Stimulated activated naive CD8-positive, alpha-beta T cell treated with anti-CD3 and anti-CD28 coated beads, Interleukin-15, amount 100 ng/mL, for 72 hours (primary cell): ENCODE results near the gene CERKL.
A peak's percentile ranks its signal among the peaks of the same experiment; 100 is the strongest.
"Not testable (repeated sequence)": the region's sequence is repeated elsewhere in the genome, so short reads cannot be mapped to it uniquely, and the experiment has no call there.

Experiments used
- ATAC-seq: fragments of 150-1000 bp; cut with Tn5 transposase; 2 replicates; pipeline ENCODE4 v1.10.0; 2021; ENCODE audit warnings: mild to moderate bottlenecking, moderate library complexity
- DNase-seq, 2 donors: peaks; one replicate each; pipeline ENCODE4 v3.0.0; 2021 to 2022
- H3K27ac Mint-ChIP-seq, 2 donors: one replicate each; pipeline ENCODE4 v1.8.0; 2022; ENCODE audit warnings: mild to moderate bottlenecking in 2 of 2, mixed read lengths in 2 of 2, moderate library complexity in 2 of 2
- H3K27me3 Mint-ChIP-seq: one replicate; pipeline ENCODE4 v1.8.0; 2022; ENCODE audit warnings: mixed read lengths
- H3K4me1 Mint-ChIP-seq: one replicate; pipeline ENCODE4 v1.8.0; 2022; ENCODE audit warnings: mild to moderate bottlenecking, mixed read lengths
- H3K4me3 Mint-ChIP-seq, 2 donors: one replicate each; pipeline ENCODE4 v1.8.0; 2022; ENCODE audit warnings: mild to moderate bottlenecking in 2 of 2, mixed read lengths in 2 of 2, moderate library complexity in 1 of 2
- H3K9me3 Mint-ChIP-seq, 2 donors: one replicate each; pipeline ENCODE4 v1.8.0; 2022; ENCODE audit warnings: mixed read lengths in 2 of 2

The CERKL gene, protein sequence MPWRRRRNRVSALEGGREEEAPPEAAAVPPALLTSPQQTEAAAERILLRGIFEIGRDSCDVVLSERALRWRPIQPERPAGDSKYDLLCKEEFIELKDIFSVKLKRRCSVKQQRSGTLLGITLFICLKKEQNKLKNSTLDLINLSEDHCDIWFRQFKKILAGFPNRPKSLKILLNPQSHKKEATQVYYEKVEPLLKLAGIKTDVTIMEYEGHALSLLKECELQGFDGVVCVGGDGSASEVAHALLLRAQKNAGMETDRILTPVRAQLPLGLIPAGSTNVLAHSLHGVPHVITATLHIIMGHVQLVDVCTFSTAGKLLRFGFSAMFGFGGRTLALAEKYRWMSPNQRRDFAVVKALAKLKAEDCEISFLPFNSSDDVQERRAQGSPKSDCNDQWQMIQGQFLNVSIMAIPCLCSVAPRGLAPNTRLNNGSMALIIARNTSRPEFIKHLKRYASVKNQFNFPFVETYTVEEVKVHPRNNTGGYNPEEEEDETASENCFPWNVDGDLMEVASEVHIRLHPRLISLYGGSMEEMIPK

DNA sequence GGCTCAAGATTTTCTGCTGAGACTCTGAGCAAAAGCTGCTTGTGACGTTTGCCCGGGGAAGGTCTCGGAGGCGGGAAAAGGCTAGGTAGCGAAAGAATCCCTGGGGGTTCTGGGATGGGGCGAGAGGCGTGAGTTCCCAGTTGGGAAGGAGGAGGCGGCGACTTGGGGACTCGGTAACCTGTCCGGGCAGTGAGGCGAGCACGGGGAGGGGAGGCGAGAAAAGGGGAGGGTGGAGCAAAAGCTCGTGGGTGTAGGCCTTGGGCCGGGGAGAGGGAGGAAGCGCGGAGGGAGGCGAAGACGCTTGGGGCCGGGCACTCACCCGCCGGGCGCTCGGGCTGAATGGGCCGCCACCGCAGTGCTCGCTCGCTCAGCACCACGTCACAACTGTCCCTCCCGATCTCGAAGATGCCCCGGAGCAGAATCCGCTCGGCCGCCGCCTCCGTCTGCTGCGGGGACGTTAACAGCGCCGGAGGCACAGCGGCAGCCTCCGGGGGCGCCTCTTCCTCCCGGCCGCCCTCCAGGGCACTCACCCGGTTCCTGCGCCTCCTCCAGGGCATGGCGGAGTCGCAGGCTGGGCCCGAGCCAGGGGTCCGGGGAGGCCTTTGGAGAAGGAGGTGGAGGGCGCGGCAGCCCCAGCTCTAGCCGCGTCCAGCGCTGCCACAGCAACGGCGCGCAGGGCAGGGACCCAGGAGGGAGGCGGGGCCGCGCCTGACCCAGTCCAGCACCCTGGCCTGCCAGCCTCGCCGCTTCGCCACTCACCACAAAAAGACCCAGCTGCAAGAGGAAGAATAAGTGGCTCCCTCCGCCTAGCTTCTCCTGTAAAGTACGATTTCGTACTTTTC lies at the start of gene CERKL:
TSS of gene CERKL (minus strand) at position 656 of the 842 bp plus-strand sequence. CDS start at position 557, 99 bp downstream.
- peak within 1 kb of the TSS; percentile 87 to 90 for H3K4me3 Mint-ChIP-seq
- ATAC-seq (peak; percentile 80), DNase-seq (peak; percentile 30)
- peaks cover 62% of the 10 kb centered on the region for H3K27me3 Mint-ChIP-seq
- H3K9me3 Mint-ChIP-seq = no peaks in the 10 kb centered on the region
- H3K27ac Mint-ChIP-seq = peak within 1 kb of the TSS; percentile 82 to 90
- H3K4me1 Mint-ChIP-seq = peaks cover 11% of the 10 kb centered on the region

DNA sequence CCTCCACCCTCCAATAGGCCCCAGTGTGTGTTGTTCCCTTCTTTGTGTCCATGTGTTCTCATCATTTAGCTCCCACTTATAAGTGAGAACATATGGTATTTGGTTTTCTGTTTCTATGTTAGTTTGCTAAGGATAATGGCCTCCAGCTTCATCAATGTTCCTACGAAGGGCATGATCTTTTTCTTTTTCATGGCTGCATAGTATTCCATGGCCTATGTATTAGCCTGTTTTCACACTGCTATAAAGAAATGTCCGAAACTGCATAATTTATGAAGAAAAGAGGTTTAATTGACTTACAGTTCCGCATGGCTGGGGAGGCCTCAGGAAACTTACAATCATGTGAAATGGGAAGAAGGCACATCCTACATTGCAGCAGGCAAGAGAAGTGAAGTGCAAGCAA lies 45.6 kb upstream of the CERKL start:
- not testable (repeated sequence) for DNase-seq, H3K27ac Mint-ChIP-seq, H3K4me3 Mint-ChIP-seq, H3K27me3 Mint-ChIP-seq, H3K9me3 Mint-ChIP-seq, H3K4me1 Mint-ChIP-seq, ATAC-seq

DNA sequence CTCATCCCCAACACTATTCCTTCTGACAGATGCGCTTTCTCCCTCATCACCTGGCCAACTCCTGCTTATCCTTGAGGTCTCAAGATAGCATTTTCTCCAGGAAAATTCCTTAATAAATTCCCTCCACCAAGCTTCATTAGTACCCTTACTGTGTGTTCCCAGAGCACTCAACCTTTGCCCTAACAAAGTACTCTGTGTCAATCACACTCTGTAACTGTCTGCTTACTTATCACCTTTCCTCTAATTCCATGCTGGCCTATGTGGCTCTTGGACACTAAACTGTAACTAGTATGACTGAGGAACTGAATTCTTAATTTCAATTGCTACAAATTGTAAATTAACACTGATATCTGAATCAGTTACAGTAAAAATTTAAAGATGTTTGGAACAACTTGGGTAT lies 41.3 kb upstream of the CERKL start:
- Mint-ChIP-seq H3K4me1 (no peaks in the 10 kb centered on the region), H3K27me3 (peaks cover 17% of the 10 kb centered on the region), H3K4me3 (no peak overlapping the region), H3K27ac (no peak overlapping the region), H3K9me3 (peaks cover 0 to 7% of the 10 kb centered on the region in 2 donors)
- DNase-seq = no peak
- no peak for ATAC-seq

DNA sequence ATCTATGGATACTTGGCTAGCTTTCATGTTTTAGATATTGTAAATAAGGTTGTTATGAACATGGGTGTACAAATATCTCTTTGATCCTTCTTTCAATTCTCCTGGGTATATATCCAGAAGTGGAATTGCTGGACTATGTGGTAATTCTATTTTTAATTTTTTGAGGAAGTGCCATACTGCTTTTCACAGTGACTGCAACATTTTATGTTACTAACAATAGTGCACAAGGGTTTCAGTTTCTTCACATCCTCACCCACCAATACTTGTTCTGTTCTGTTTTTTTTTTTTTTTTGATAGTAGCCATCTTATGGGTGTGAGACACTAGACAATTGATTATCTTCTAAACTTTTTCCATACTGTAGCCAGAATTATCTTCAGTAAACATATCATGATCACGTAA lies 40.7 kb upstream of the CERKL start:
- ATAC-seq (no peak), DNase-seq (no peak)
- Mint-ChIP-seq H3K4me1 (no peaks in the 10 kb centered on the region), H3K27me3 (peaks cover 17% of the 10 kb centered on the region), H3K27ac (no peak overlapping the region), H3K4me3 (no peak overlapping the region), H3K9me3 (peaks cover 0 to 2% of the 10 kb centered on the region in 2 donors)

DNA sequence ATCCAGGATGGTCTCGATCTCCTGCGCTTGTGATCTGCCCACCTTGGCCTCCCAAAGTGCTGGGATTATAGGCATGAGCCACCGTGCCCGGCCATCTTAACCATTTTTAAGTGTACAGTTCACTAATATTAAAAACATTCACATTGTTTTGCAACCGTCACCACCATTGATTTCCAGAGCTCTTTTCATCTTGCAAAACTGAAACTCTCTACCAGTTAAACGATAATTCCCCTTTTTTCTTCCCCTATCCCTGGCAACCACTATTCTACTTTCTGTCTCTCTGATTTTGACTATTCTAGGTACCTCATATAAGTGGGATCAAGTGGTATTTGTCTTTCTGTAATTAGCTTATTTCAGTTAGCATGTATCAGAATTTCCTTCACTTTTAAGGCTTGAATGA lies 40.2 kb upstream of the CERKL start:
- Mint-ChIP-seq H3K4me3 (no peak overlapping the region), H3K27ac (no peak overlapping the region), H3K27me3 (peaks cover 17% of the 10 kb centered on the region), H3K4me1 (no peaks in the 10 kb centered on the region), H3K9me3 (no peaks in the 10 kb centered on the region)
- no peak for ATAC-seq
- DNase-seq = no peak

DNA sequence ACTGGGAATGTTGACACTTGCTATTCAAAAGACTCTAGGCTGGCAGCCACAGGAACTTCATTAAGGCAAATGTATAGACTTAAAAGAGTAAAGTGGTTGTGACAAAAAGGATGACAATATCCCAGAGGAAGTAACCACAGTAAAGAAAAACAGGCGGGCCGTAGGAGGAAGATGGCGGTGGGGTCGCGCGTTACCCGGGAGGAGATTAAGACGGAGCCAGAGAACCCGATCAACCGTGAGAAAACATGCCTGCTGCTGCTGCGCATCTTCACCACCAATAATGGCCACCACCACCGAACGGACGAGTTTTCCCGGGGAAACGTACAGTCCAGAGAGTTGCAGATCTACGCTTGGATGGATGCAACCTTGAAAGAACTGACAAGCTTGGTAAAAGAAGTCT lies 37.4 kb upstream of the CERKL start:
- Mint-ChIP-seq H3K27ac (no peak overlapping the region), H3K4me3 (no peak overlapping the region), H3K4me1 (no peaks in the 10 kb centered on the region), H3K9me3 (no peaks in the 10 kb centered on the region), H3K27me3 (peaks cover 32% of the 10 kb centered on the region)
- DNase-seq (no peak), ATAC-seq (no peak)

DNA sequence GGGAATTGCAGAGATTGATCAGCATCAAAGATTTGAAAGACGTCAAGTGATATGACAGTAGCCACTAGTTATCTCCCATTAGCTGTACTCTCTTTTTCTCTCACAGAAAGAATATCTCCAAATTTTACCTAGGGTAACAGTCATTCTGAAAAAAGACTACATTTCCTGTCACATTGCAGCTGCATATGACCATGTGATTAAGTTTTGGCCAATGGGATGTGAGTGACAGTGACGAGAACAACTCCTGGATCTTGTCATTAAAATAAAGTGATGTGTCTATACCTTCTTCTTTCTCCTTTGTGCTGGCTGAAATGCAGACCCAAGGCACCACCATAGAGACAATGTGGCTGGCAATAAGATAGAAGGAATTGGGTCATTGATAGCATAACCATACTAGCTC lies 34.0 kb upstream of the CERKL start:
- peaks cover 49% of the 10 kb centered on the region for H3K27me3 Mint-ChIP-seq
- H3K4me3 Mint-ChIP-seq = no peak overlapping the region
- no peaks in the 10 kb centered on the region for H3K9me3 Mint-ChIP-seq
- no peak overlapping the region for H3K27ac Mint-ChIP-seq
- no peaks in the 10 kb centered on the region for H3K4me1 Mint-ChIP-seq
- DNase-seq (no peak), ATAC-seq (no peak)

DNA sequence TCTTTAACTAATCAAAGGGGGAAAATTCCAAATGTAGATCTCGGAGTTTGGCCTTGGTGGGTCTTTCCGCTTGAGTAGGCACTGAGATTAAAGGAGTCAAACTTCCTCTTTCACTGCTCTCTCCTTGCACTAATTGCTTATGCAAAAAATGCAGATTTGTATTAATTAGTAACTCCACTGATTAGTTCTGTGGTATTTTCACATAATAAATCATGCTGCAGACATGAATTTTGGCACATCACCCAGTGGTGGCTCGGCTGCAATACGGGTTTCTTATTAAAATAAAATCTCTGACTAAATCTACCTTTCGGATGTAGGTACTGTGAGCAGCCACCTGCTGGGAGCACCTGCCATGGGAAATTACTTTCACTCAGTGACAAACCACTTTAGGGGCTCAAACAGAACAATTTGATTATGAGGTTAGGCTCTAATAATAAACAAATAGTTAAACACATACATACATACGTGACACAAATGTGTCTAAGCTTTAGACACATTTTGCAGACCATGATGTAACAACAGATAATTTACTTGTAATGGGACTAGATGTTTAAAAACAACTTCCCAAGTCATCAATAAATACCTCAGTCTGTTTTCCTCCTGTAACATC lies 29.8 kb upstream of the CERKL start:
- Mint-ChIP-seq H3K27me3 (peaks cover 83% of the 10 kb centered on the region), H3K4me1 (peaks cover 35% of the 10 kb centered on the region), H3K4me3 (no peak overlapping the region), H3K9me3 (no peaks in the 10 kb centered on the region), H3K27ac (no peak overlapping the region)
- no peak for ATAC-seq
- no peak for DNase-seq

DNA sequence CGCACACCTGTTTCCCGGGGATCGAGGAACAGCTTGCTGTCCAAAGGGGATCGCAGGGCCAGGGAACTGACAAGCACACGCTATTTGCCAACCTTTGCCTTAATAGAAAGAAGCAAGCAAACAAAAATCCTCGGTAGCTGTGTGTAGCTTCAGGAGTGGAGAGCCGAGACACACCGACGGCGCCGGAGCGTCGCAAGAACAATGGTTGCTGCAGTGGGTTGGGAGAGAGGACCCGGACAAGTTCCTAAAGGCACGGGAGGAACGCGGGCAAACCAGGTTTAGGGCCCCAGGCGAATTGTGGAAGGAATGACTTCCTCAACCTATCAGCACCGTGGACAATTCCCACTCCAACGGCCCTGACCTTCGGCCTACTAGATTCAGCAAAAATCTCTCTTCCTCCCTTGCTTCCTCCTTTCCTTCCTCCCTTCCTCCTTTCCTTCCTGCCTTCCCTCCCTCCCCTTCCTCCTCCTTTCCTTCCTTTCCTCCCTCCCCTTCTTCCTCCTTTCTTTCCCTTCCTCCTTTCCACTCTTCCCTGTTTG lies 28.3 kb upstream of the CERKL start:
- peaks cover 89% of the 10 kb centered on the region for H3K27me3 Mint-ChIP-seq
- no peak overlapping the region for H3K27ac Mint-ChIP-seq
- H3K4me3 Mint-ChIP-seq = no peak overlapping the region
- H3K4me1 Mint-ChIP-seq = peaks cover 50% of the 10 kb centered on the region
- no peak for ATAC-seq
- no peaks in the 10 kb centered on the region for H3K9me3 Mint-ChIP-seq
- DNase-seq = no peak

DNA sequence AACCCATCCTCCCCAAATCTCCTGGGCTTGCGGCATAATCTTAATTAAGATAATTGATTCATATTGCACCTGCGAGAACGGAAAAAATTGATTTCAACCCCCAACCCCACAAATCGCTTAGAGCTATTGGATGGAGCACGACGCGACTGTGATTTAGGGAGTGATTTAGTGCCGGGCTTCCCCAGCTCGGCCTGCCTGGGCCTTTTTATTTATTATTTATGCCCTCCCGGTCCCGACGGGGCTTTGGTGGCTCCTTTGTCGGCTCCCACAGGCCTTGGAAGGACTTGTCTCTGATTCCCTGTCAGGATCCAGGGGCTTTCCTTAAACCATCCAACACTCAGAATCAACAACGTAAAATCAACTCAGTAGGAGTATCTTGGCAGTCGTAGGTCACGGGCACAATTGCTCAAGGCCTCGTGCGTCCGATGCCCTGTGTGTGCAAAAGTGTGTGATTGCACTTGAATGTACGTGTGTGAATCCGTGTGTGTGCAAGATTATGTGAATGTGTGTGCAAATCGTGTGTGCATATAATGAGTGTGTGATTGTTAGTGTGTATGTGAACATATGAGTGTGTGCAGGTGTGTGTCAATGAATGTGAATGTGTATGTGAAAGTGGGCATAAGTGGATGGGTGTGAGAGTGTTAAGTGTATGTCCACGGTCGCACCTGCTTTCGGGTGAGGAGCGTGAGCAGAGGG lies 27.7 kb upstream of the CERKL start:
- no peak for DNase-seq
- Mint-ChIP-seq H3K4me1 (peaks cover 53% of the 10 kb centered on the region), H3K27ac (no peak overlapping the region), H3K4me3 (peak overlapping the region; percentile 41 to 77), H3K9me3 (no peaks in the 10 kb centered on the region), H3K27me3 (peaks cover 91% of the 10 kb centered on the region)
- no peak for ATAC-seq

DNA sequence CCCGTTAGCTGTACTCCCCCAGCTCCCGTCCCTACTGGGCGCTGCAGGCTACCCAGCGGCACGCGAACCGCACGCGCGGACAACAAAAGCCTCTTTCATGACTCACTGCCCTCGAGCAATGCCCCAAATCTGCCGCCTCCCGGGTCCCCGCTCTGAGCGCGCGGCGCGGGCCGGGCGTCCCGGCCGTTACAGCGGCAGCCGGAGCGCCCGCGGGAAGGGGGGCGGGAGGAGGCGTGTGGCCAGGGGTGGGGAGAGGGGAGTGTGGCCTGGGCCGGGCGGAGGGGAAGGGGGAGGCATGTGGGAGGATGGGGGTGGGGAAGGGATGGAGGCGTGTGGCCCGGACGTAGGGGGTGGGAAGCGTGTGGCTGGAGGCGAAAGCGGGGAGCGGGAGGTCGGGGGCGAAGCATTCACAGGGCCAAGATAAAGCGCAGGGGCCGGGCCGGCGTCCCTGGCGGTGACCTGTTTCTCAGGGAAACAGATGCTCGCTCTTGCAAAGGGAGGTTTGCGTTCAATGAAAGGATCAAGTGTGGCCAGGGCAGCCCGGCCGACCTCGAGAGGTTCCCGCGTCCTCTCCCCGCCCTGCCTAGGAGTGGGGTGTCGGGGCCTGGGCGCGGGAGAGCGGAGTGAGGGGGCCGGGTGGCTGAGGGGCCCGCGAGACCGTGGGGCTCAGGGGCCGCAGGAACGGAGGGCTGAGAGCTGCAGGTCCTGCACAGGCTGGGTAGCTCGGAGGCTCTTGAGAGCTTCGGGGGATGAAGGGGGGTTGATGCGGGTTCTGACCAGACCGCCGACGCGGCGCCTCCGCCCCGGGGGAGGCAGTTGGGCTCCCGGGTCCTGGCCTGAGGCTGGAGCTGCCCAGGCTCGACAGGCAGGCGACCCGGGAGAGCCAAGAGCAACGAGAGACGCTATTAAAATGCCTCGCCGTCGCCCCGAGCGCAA lies 26.9 kb upstream of the CERKL start:
- H3K4me3 Mint-ChIP-seq = peak overlapping the region; percentile 80 to 81
- DNase-seq (peak; percentile 26 to 29), ATAC-seq (peak; percentile 59)
- H3K9me3 Mint-ChIP-seq = peaks cover 0 to 1% of the 10 kb centered on the region in 2 donors
- peaks cover 61% of the 10 kb centered on the region for H3K4me1 Mint-ChIP-seq
- H3K27ac Mint-ChIP-seq = peak overlapping the region in 1 of 2 donors; percentile 42
- peaks cover 92% of the 10 kb centered on the region for H3K27me3 Mint-ChIP-seq

DNA sequence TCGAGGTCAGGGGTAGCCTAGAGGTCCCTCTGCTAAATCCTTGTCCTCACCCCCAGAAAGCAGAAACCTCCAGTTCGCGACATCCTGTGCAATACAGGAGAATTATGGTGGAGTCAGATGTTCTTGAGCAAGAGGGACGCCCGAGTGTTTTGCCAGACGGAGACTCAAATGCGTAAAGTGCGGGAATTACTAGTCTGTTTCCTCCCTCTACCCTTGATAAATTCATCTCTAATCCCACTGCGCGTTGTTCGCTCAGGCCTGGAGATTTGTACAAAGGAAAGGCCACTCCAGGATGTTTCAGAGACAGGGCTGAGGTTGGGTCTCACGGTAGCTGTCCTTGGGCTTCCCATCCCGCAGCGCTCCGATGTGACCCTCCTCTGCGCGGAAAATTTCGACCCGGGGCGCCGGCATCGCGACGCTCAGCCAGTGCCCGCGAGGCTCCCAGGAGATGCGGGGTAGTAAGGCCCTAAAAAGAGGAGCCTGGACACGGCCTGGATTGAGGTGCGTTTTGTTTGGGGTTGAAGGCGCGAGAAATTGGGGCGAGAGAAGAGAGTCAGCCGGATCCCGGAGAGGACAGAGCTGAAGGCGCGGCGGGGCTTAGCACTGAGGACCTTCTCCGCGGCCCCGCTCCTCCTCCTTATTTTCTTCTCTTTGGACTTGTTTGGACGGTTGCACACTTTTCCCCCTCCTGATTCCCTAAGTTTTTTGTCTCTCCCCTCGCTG lies 26.1 kb upstream of the CERKL start:
- Mint-ChIP-seq H3K9me3 (peaks cover 5 to 9% of the 10 kb centered on the region in 2 donors), H3K4me1 (peaks cover 69% of the 10 kb centered on the region), H3K27me3 (peaks cover 97% of the 10 kb centered on the region), H3K27ac (peak overlapping the region in 1 of 2 donors; percentile 42), H3K4me3 (peak overlapping the region; percentile 80 to 81)
- peak in 1 of 2 donors; percentile 1 for DNase-seq
- ATAC-seq = peak; percentile 16

DNA sequence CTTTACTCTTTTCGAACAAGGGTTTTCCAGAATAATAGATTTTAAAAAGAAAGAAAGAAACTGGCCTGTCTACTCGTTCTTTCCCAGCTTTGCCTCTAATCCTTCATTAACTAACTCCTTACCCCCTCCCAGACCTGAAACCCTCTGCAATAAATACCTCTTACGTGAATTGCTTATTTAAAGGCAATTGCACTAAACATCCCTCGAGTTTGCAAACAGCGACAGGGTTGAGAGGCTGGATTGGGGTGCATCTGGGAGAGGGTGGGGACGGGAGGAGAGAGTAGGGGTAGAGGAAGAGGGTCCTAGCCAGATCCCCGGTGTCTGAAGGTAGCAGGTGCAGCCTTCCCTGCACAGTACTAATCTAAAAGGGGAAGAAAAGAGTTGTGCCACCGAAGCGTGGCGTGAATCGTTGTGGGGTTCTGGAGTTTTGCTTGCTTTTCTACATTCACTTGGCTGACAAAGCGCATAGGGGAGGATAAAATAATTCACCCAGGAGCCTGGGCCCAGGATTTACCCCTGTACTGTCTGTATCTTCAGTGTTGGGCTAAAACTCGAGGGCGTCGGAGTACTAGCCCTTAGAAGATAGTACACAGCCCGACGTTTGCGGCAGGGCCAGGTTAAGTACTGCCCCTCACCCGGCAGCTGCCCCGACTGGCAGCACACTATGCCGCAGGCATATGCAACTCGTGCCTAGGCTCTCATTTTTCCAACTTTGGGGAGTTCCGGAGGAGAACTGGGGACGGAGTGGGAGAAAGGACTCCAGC lies 25.3 kb upstream of the CERKL start:
- Mint-ChIP-seq H3K27me3 (peaks cover 95% of the 10 kb centered on the region), H3K27ac (no peak overlapping the region), H3K4me1 (peaks cover 74% of the 10 kb centered on the region), H3K9me3 (peaks cover 5 to 11% of the 10 kb centered on the region in 2 donors), H3K4me3 (peak overlapping the region; percentile 80 to 81)
- ATAC-seq = no peak
- DNase-seq = peak in 1 of 2 donors; percentile 20
